Stimulated activated CD4-positive, alpha-beta T cell treated with anti-CD3 and anti-CD28 coated beads, Interleukin-4, amount 100 ng/mL, for 48 hours (primary cell): ENCODE data around the gene OR7C1.
"Not testable (repeated sequence)": the region's sequence is repeated elsewhere in the genome, so short reads cannot be mapped to it uniquely, and the experiment has no call there.

ENCODE experiments used
- DNase-seq, 2 donors: peaks; one replicate each; pipeline ENCODE4 v3.0.0-alpha.2; 2020; ENCODE audit warnings: low read depth in 2 of 2

OR7C1 gene

GRCh38 chr19:14765403-14765802 is 69.6 kb downstream of the OR7C1 start:
- not testable (repeated sequence) for DNase-seq

GRCh38 chr19:14764401-14764800 is 70.6 kb downstream of the OR7C1 start:
- no peak for DNase-seq

GRCh38 chr19:14763497-14764145 is 71.4 kb downstream of the OR7C1 start:
- no peak for DNase-seq

- DNase-seq: no peak
These were observed 72.9 kb downstream of the OR7C1 start for GRCh38 chr19:14762111-14762510.

GRCh38 chr19:14761607-14762006 is 73.4 kb downstream of the OR7C1 start:
- DNase-seq: no peak

GRCh38 chr19:14758816-14759215 is 76.2 kb downstream of the OR7C1 start:
- DNase-seq: no peak

GRCh38 chr19:14748601-14749000 is 86.4 kb downstream of the OR7C1 start:
- DNase-seq: no peak
